GM23338 (cell line): ENCODE results near the gene ANKRD11. TPM values are rescaled to one million over a fixed set of nuclear protein-coding genes. Genes with fewer than 3 reads are reported as not detected.

Experiments
- ATAC-seq: fragments of 200-7000 bp; cut with Tn5 transposase; 3 replicates; pipeline ENCODE4 v1.9.1; 2020
- DNase-seq: peaks from one replicate; pipeline ENCODE4 v3.0.0-alpha.2; 2015; ENCODE audit warnings: low spot score
- H2AFZ ChIP-seq: fragments of 200-600 bp; sonication (generic); 2 replicates; pipeline ENCODE4 v1.8.0; 2016; ENCODE audit warnings: antibody characterized with exemption, mild to moderate bottlenecking, moderate library complexity
- H3F3A ChIP-seq: fragments of 200-600 bp; sonication (generic); replicated peaks from 2 replicates; pipeline ENCODE4 v1.8.0; 2017; ENCODE audit warnings: antibody characterized with exemption, mixed run types, low read depth
- H3K27ac ChIP-seq: fragments of 200-600 bp; sonication (generic); 2 replicates; pipeline ENCODE4 v1.6.1; 2016; ENCODE audit warnings: low read depth
- H3K27me3 ChIP-seq: fragments of 200-600 bp; sonication (generic); 2 replicates; pipeline ENCODE4 v1.8.0; 2016; ENCODE audit warnings: mild to moderate bottlenecking, mixed run types, moderate library complexity; ENCODE audit not compliant: insufficient read depth
- H3K36me3 ChIP-seq: fragments of 200-600 bp; sonication (generic); 2 replicates; pipeline ENCODE4 v1.8.0; 2016; ENCODE audit warnings: mild to moderate bottlenecking; ENCODE audit not compliant: insufficient read depth
- H3K4me1 ChIP-seq: fragments of 200-600 bp; sonication (generic); 2 replicates; pipeline ENCODE4 v1.8.0; 2016; ENCODE audit warnings: mild to moderate bottlenecking, moderate library complexity; ENCODE audit not compliant: insufficient read depth
- H3K4me2 ChIP-seq: fragments of 200-600 bp; sonication (generic); 2 replicates; pipeline ENCODE4 v1.7.1; 2017; ENCODE audit warnings: mixed run types
- H3K4me3 ChIP-seq: fragments of 200-600 bp; sonication (generic); 2 replicates; pipeline ENCODE4 v1.6.1; 2016; ENCODE audit warnings: mixed run types
- H3K79me2 ChIP-seq: fragments of 200-600 bp; sonication (generic); replicated peaks from 2 replicates; pipeline ENCODE4 v1.8.0; 2017; ENCODE audit warnings: mild to moderate bottlenecking; ENCODE audit not compliant: insufficient read depth
- H3K9me2 ChIP-seq: fragments of 200-600 bp; sonication (generic); 2 replicates; pipeline ENCODE4 v1.8.0; 2017; ENCODE audit not compliant: insufficient read depth
- H4K20me1 ChIP-seq: fragments of 200-600 bp; sonication (generic); replicated peaks from 2 replicates; pipeline ENCODE4 v1.8.0; 2017; ENCODE audit warnings: mild to moderate bottlenecking; ENCODE audit not compliant: insufficient read depth
- H3K27ac Mint-ChIP-seq: 2 replicates; pipeline ENCODE4 v1.8.0; 2020; ENCODE audit warnings: inconsistent platforms, mild to moderate bottlenecking, moderate library complexity, mixed read lengths
- H3K27me3 Mint-ChIP-seq: 3 replicates; pipeline ENCODE4 v1.8.0; 2022; ENCODE audit warnings: low read depth, mild to moderate bottlenecking, moderate library complexity, mixed read lengths, inconsistent platforms; ENCODE audit not compliant: insufficient read depth, poor library complexity
- H3K36me3 Mint-ChIP-seq: 3 replicates; pipeline ENCODE4 v1.8.0; 2021; ENCODE audit warnings: low read depth, mild to moderate bottlenecking, inconsistent platforms, moderate library complexity, mixed read lengths
- H3K4me1 Mint-ChIP-seq: 3 replicates; pipeline ENCODE4 v1.8.0; 2020; ENCODE audit warnings: mild to moderate bottlenecking, inconsistent platforms, mixed read lengths
- H3K4me3 Mint-ChIP-seq: 3 replicates; pipeline ENCODE4 v1.8.0; 2021; ENCODE audit warnings: moderate library complexity, mild to moderate bottlenecking, inconsistent platforms, mixed read lengths
- H3K9me3 Mint-ChIP-seq: 3 replicates; pipeline ENCODE4 v1.8.0; 2020; ENCODE audit warnings: moderate library complexity, mild to moderate bottlenecking, inconsistent platforms, mixed read lengths
- ETS1 ChIP-seq: IDR thresholded peaks from 2 replicates; pipeline ENCODE4 v1.6.1; 2016; ENCODE audit warnings: antibody characterized with exemption
- POLR2AphosphoS5 ChIP-seq: IDR thresholded peaks from 2 replicates; pipeline ENCODE4 v1.6.1; 2016; ENCODE audit warnings: antibody characterized with exemption, low read depth
- STAT1 ChIP-seq: IDR thresholded peaks from one replicate; pipeline ENCODE4 v1.6.1; 2016; ENCODE audit warnings: antibody characterized with exemption; ENCODE audit not compliant: unreplicated experiment
- ZNF114 ChIP-seq: fragments of 250-450 bp; sonication (Bioruptor Pico); IDR thresholded peaks from 2 replicates; pipeline ENCODE4 v1.5.0; 2020; ENCODE audit warnings: mild to moderate bottlenecking, moderate library complexity
- ZNF331 ChIP-seq: fragments of 250-450 bp; sonication (Bioruptor Pico); IDR thresholded peaks from 2 replicates; pipeline ENCODE4 v1.5.0; 2020; ENCODE audit warnings: low read depth, mild to moderate bottlenecking, moderate library complexity
- polyA plus RNA-seq: library from polyadenylated mRNA; unstranded; fragments of >200 nt; fragmentation: Nextera tagmentation; extraction: Ambion mirVana; gene quantifications from 2 replicates; pipeline ENCODE4 v1.2.1, GENCODE V29; 2016
- total RNA-seq: library from RNA; depleted of rRNA; stranded (reverse); fragments of >200 nt; shearing (Covaris generic); gene quantifications from 2 replicates; pipeline ENCODE4 v1.2.3, GENCODE V29; 2014
- TF ChIP-seq, protein P1 (sequence below): IDR thresholded peaks from one replicate; pipeline ENCODE4 v1.6.1; 2018; ENCODE audit warnings: antibody characterized with exemption; ENCODE audit not compliant: unreplicated experiment

ANKRD11 gene
- total and polyA plus RNA-seq, 2 experiments from 2014 or later: 130 to 159 TPM

GRCh38 chr16:89313583-89313982, 176.8 kb downstream of the ANKRD11 start:
- Histone ChIP-seq H3K79me2 (peaks cover 100% of the 10 kb centered on the region), H3K4me3 (no peak overlapping the region), H3K4me2 (no peak overlapping the region), H3K9me2 (no peaks in the 10 kb centered on the region), H3K27ac (no peak overlapping the region), H3K27me3 (no peaks in the 10 kb centered on the region), H3F3A (peaks cover 3% of the 10 kb centered on the region), H2AFZ (no peak overlapping the region), H3K36me3 (no peaks in the 10 kb centered on the region; the same call in 1 of the 2 replicates), H4K20me1 (peaks cover 69% of the 10 kb centered on the region), H3K4me1 (peaks cover 24% of the 10 kb centered on the region)
- no peak for TF ChIP-seq POLR2AphosphoS5
- no peak for TF ChIP-seq ZNF114 (CRISPR knock-in tag)
- no peak for TF ChIP-seq ZNF331 (CRISPR knock-in tag)
- peaks cover 51% of the 10 kb centered on the region for H3K4me1 Mint-ChIP-seq
- no peak overlapping the region for H3K4me3 Mint-ChIP-seq
- no peaks in the 10 kb centered on the region; the same call in 2 of the 3 replicates for H3K9me3 Mint-ChIP-seq
- peaks cover 44% of the 10 kb centered on the region for H3K36me3 Mint-ChIP-seq
- ATAC-seq (no peak), DNase-seq (no peak)
- peaks cover 30% of the 10 kb centered on the region for H3K27me3 Mint-ChIP-seq
- no peak overlapping the region for H3K27ac Mint-ChIP-seq

- Histone ChIP-seq H3K4me1 (peaks cover 16% of the 10 kb centered on the region), H3K36me3 (no peaks in the 10 kb centered on the region; the same call in 1 of the 2 replicates), H2AFZ (no peak overlapping the region), H3K4me3 (no peak overlapping the region), H3F3A (peaks cover 3% of the 10 kb centered on the region), H3K27ac (no peak overlapping the region), H3K9me2 (no peaks in the 10 kb centered on the region), H3K4me2 (no peak overlapping the region), H3K27me3 (no peaks in the 10 kb centered on the region), H3K79me2 (peaks cover 100% of the 10 kb centered on the region), H4K20me1 (peaks cover 66% of the 10 kb centered on the region)
- DNase-seq (no peak), ATAC-seq (no peak)
- H3K4me3 Mint-ChIP-seq: no peak overlapping the region
- H3K27ac Mint-ChIP-seq: no peak overlapping the region
- H3K27me3 Mint-ChIP-seq: peaks cover 24% of the 10 kb centered on the region
- peaks cover 50% of the 10 kb centered on the region for H3K4me1 Mint-ChIP-seq
- H3K9me3 Mint-ChIP-seq: no peaks in the 10 kb centered on the region; the same call in 2 of the 3 replicates
- H3K36me3 Mint-ChIP-seq: peaks cover 48% of the 10 kb centered on the region
- TF ChIP-seq ZNF114 (CRISPR knock-in tag): no peak
- no peak for TF ChIP-seq POLR2AphosphoS5
- no peak for TF ChIP-seq STAT1
- TF ChIP-seq, protein P1, sequence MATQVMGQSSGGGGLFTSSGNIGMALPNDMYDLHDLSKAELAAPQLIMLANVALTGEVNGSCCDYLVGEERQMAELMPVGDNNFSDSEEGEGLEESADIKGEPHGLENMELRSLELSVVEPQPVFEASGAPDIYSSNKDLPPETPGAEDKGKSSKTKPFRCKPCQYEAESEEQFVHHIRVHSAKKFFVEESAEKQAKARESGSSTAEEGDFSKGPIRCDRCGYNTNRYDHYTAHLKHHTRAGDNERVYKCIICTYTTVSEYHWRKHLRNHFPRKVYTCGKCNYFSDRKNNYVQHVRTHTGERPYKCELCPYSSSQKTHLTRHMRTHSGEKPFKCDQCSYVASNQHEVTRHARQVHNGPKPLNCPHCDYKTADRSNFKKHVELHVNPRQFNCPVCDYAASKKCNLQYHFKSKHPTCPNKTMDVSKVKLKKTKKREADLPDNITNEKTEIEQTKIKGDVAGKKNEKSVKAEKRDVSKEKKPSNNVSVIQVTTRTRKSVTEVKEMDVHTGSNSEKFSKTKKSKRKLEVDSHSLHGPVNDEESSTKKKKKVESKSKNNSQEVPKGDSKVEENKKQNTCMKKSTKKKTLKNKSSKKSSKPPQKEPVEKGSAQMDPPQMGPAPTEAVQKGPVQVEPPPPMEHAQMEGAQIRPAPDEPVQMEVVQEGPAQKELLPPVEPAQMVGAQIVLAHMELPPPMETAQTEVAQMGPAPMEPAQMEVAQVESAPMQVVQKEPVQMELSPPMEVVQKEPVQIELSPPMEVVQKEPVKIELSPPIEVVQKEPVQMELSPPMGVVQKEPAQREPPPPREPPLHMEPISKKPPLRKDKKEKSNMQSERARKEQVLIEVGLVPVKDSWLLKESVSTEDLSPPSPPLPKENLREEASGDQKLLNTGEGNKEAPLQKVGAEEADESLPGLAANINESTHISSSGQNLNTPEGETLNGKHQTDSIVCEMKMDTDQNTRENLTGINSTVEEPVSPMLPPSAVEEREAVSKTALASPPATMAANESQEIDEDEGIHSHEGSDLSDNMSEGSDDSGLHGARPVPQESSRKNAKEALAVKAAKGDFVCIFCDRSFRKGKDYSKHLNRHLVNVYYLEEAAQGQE: no peak
Measured at GRCh38 chr16:89312598-89313299, 177.6 kb downstream of the ANKRD11 start.

GRCh38 chr16:89312194-89312593, 178.2 kb downstream of the ANKRD11 start:
- H3K9me3 Mint-ChIP-seq: no peaks in the 10 kb centered on the region; the same call in 2 of the 3 replicates
- Histone ChIP-seq H3K27me3 (no peaks in the 10 kb centered on the region), H2AFZ (no peak overlapping the region), H3K27ac (no peak overlapping the region), H3K9me2 (no peaks in the 10 kb centered on the region), H3K36me3 (no peaks in the 10 kb centered on the region; the same call in 1 of the 2 replicates), H3K4me3 (no peak overlapping the region), H3F3A (peaks cover 3% of the 10 kb centered on the region), H4K20me1 (peaks cover 70% of the 10 kb centered on the region), H3K4me2 (no peak overlapping the region), H3K79me2 (peaks cover 100% of the 10 kb centered on the region), H3K4me1 (peaks cover 11% of the 10 kb centered on the region)
- peaks cover 20% of the 10 kb centered on the region for H3K27me3 Mint-ChIP-seq
- ATAC-seq (no peak; the same call in 2 of the 3 replicates), DNase-seq (no peak)
- H3K36me3 Mint-ChIP-seq: peaks cover 49% of the 10 kb centered on the region
- H3K4me1 Mint-ChIP-seq: peaks cover 45% of the 10 kb centered on the region
- H3K4me3 Mint-ChIP-seq: no peak overlapping the region
- no peak overlapping the region for H3K27ac Mint-ChIP-seq
- TF ChIP-seq STAT1 (no peak), ETS1 (no peak), ZNF114 (CRISPR knock-in tag) (no peak)
